ENCODE measurements around the gene RSPO3.
"Not testable (repeated sequence)": the region's sequence is repeated elsewhere in the genome, so short reads cannot be mapped to it uniquely, and the experiment has no call there.

The RSPO3 gene

GRCh38 chr6:127118298-127119101 lies at the start of gene RSPO3:
Gene RSPO3 (plus strand): TSS chr6:127118671. CDS start chr6:127119193, 522 bp downstream.
- no peak for DNase-seq (ENCODE audit: low read depth, low spot score)
- H3K27ac ChIP-seq, result no peak within 1 kb of the TSS

DNA sequence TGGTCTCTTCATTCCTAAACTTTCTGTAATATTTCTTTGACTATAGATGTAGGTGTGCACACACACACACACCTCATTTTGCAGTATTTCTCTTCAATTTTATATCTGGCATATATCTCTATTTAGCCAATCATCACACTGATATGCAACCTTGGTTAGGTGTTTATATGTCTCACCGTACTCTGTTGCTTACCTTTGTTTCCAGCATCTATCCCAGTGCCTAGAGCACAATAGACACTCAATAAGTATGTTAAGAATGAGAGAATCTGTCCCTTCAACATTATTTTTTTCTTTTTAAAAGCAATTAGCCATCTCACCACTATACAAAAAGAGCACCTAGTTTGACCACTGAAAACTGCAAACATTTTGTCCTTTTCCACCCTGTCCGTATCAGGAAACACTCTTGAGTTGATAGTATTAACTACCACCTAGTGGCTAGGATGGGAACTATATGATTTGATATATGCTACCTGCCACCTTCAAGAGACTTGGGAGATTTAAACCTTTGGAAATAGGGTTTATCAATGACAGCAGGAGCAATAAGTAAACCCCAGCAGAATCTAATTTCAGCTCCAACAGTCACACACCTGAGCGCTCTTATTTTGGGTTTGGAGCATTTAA lies 48.7 kb upstream of the RSPO3 start:
- DNase-seq (ENCODE audit: low read depth, low spot score), result no peak
- no peak overlapping the region for H3K27ac ChIP-seq

DNA sequence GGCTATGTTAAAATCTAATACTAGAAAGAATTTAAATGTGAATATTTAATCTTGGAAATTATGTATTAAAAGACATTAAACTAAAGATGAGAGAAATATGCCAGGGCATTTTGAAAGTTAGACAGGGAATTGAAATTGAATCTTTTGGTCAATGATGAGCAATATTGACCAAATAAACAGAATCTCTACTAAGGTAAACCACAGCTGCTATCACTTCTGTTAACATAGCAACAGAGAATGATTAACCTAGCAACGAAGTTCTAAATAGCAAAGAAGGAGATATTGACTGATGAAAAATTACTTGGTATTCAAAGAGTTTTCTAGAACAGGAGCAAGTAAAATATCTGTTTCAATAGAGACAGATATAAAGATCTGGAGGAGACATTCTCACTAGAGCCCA lies 45.2 kb upstream of the RSPO3 start:
- H3K27ac ChIP-seq, result no peak overlapping the region
- no peak for DNase-seq (ENCODE audit: low read depth, low spot score)

DNA sequence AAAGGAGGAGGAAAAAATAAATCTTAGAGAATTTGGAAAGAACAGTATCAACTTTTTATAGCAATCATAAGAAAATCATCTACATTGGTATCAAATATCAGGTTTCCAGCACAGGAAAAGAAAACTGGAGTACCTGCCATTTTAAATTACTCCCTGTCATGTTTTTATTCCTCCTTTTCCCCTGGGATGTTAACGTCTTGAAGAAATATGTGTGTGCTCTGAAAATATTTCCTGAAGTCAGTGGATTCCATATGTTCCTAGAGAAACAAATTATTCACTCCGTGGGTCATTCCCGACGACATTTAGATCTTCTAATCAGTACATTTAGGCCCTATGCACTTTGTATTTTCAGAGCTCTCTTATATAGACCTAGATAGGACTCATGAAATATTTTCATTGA lies 42.0 kb upstream of the RSPO3 start:
- H3K27ac ChIP-seq, result no peak overlapping the region
- no peak for DNase-seq (ENCODE audit: low read depth, low spot score)

DNA sequence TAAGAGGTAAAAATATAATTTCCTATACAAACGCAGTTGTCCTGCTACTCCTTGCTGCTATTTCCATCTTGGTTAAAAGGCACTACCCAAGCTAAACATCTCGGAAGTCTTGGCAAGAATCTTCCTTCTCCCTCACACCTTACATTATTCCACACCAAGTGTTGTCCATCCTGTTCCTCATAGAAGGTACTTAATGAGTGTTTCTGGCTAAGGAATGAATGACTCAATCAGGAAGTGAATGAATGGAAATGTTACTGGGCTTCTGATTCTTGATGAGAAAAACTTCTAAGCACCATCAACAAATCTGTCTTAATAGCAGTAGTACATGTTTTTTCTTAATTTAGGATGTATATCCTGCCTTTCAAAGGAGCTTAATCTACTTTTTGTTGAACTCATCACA lies 40.6 kb upstream of the RSPO3 start:
- no peak overlapping the region for H3K27ac ChIP-seq
- DNase-seq (ENCODE audit: low read depth, low spot score), result no peak

DNA sequence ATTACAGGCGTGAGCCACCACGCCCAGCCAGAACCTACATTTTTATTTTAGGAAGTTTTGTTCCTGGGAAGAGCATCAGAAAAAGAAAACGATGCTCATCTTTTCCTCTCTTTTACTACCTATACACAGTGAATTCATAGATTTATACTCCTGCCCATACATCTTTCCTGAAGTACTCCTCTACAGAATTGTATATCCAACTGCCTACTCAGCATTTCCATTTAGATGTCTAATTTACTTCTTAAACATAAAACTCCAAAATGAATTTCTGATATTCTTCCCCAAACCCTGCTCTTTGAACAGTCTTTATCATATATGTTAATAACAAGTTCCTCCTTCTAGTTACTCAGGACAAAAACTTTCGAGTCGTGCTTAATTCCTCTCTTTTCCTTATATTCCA lies 39.8 kb upstream of the RSPO3 start:
- DNase-seq (ENCODE audit: low read depth, low spot score), result no peak
- no peak overlapping the region for H3K27ac ChIP-seq

- no peak overlapping the region for H3K27ac ChIP-seq
- DNase-seq (ENCODE audit: low read depth, low spot score), result no peak
Measured at GRCh38 chr6:127079681-127080080, 38.8 kb upstream of the RSPO3 start.

DNA sequence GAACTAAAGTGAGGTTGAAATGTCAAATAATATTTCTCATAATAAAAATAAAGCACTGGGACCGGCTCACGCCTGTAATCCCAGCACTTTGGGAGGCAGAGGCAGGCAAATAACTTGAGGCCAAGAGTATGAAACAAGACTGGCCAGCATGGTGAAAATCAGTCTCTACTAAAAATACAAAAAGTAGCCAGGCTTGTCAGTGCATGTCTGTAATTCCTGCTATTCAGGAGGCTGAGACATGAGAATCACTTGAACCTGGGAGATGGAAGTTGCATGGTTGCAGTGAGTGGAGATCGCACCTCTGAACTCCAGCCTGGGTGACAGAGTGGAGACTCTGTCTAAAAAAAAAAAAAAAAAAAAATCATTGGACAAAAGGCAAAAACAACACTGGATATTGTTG lies 38.4 kb upstream of the RSPO3 start:
- no peak for DNase-seq (ENCODE audit: low read depth, low spot score)
- no peak overlapping the region for H3K27ac ChIP-seq

GRCh38 chr6:127083231-127083962 lies 35.1 kb upstream of the RSPO3 start:
- no peak overlapping the region for H3K27ac ChIP-seq
- no peak for DNase-seq (ENCODE audit: low read depth, low spot score)

GRCh38 chr6:127083963-127084310 lies 34.5 kb upstream of the RSPO3 start:
- no peak for DNase-seq (ENCODE audit: low read depth, low spot score)
- no peak overlapping the region for H3K27ac ChIP-seq

DNA sequence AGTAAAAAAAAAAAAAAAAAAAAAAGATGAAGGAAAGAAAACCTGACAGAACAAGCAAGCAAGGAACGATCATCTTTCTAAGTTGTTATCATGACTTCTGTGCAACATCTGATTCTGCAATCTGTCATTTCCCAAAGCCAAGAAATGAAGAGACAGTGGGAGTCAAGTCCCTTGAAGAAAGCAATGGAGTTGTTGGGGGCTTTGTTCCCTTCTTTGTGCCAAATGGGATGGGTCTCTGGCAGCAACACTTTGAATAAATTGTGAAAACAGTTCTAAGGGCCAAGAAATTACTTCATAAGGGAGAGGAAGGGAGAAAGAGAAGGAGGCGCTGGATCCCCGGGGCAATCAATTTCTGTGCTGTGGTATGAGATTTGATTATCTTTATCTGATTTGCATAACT lies 33.3 kb upstream of the RSPO3 start:
- no peak overlapping the region for H3K27ac ChIP-seq
- DNase-seq (ENCODE audit: low read depth, low spot score), result no peak

- no peak for DNase-seq (ENCODE audit: low read depth, low spot score)
- H3K27ac ChIP-seq, result no peak overlapping the region
Measured at GRCh38 chr6:127090051-127090450, 28.4 kb upstream of the RSPO3 start.

GRCh38 chr6:127092466-127092865 lies 26.0 kb upstream of the RSPO3 start:
- no peak overlapping the region for H3K27ac ChIP-seq
- no peak for DNase-seq (ENCODE audit: low read depth, low spot score)

DNA sequence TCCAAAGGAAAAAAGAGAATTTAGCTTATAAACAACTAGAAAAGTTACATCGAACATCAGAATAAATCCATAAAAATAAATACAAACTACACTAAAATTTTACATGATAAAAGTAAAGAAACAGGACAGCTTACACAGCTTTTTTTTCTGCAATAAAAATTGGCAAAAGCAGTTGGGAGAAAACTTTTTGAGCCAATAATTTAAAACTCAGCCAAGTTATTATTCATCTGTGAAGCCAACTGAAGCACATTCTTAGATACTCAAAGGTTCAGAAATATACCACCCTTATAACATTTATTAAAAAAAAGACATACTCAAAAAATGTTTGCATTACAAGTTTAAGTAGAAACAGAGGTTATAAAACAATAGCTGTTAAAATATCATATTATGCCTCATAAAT lies 23.7 kb upstream of the RSPO3 start:
- no peak overlapping the region for H3K27ac ChIP-seq
- no peak for DNase-seq (ENCODE audit: low read depth, low spot score)

GRCh38 chr6:127096167-127096566 lies 22.3 kb upstream of the RSPO3 start:
- DNase-seq (ENCODE audit: low read depth, low spot score), result no peak
- no peak overlapping the region for H3K27ac ChIP-seq

- not testable (repeated sequence) for DNase-seq (ENCODE audit: low read depth, low spot score); H3K27ac ChIP-seq
Measured at GRCh38 chr6:127097442-127097841, 21.0 kb upstream of the RSPO3 start.

GRCh38 chr6:127100510-127101140 lies 17.8 kb upstream of the RSPO3 start:
- no peak overlapping the region for H3K27ac ChIP-seq
- no peak for DNase-seq (ENCODE audit: low read depth, low spot score)

DNA sequence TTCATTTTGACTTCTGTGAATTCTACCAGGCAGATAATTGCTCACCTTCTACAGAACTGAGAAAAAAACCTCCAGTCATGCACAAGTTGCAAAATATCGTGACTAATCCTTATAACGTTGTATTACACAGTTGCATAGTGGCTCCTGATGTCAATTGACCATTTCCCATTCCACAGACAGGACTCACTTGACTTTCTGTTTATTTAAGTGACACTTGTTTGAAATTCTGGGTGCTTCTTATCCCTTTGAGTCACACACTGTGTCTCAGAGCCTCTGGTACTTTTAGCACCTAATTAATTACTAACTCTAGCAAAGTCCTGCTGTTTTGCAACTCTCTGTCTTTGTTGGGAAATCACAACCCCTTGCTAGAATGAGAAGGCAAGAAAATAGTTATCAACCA lies 16.2 kb upstream of the RSPO3 start:
- peak; percentile 83 for DNase-seq (ENCODE audit: low read depth, low spot score)
- H3K27ac ChIP-seq, result peak overlapping the region; percentile 30

GRCh38 chr6:127102859-127103258 lies 15.6 kb upstream of the RSPO3 start:
- DNase-seq (ENCODE audit: low read depth, low spot score), result no peak
- peak overlapping the region; percentile 30 for H3K27ac ChIP-seq

DNA sequence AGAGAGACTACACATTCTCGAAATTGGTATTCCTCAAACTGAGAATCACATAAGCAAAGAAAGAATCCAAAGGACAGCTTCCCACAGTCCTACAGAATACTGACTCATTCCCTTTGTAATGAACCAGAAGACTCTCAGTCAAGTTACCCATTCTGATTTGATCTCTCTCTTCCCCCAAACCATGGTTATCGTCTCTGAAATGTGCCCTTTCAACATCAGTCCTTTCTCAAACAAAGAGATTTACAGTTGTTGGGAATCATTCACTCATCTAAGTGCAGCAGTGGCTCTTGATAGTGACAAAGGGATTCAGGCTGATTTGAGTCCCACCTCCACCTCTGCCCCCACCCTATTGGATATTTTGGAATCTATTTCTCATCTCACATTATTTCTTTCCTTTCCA lies 15.0 kb upstream of the RSPO3 start:
- no peak overlapping the region for H3K27ac ChIP-seq
- no peak for DNase-seq (ENCODE audit: low read depth, low spot score)

GRCh38 chr6:127107916-127108315 lies 10.6 kb upstream of the RSPO3 start:
- no peak overlapping the region for H3K27ac ChIP-seq
- no peak for DNase-seq (ENCODE audit: low read depth, low spot score)

Data from epithelial cell of prostate (primary cell).